Measurements from ENCODE around the gene DOCK3. TPM values are rescaled to one million over a fixed set of nuclear protein-coding genes. Genes with fewer than 3 reads are reported as not detected.

DOCK3 gene
- total RNA-seq, 2 donors from 2014 or later, result 7.7 to 8.5 TPM

DNA sequence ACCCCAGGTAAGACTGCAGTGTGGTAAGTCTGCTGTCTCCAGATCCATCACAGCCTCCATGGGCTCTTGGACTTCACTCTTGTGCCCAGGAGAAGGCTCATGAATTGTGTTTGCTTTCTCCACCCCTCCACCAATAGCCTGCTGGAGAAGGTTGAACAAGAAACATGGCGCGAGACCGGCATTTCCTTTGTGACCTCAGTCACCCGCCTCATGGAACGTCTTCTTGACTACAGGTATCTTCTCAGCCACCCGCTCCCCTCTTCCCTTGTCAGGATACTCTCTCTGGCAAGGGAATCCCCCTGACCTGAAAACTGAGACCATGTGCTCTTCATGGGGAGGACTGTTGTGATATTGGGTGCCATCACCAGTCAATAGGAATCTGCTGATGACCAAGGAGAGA is 658.3 kb downstream of the DOCK3 start:
- Histone ChIP-seq H3K27ac (ENCODE audit: low read depth, low read length) (no peak overlapping the region), H3K4me3 (ENCODE audit: low read length) (no peak overlapping the region), H3K9me3 (ENCODE audit: control insufficient read depth, low read length) (no peaks in the 10 kb centered on the region), H3K27me3 (ENCODE audit: control insufficient read depth, insufficient read depth, low read length, poor library complexity, severe bottlenecking) (no peaks in the 10 kb centered on the region), H3K4me1 (ENCODE audit: control insufficient read depth, insufficient read depth, low read length) (no peaks in the 10 kb centered on the region), H3K36me3 (ENCODE audit: control insufficient read depth, insufficient read depth, low read length) (peaks cover 4% of the 10 kb centered on the region), H3K9ac (ENCODE audit: extremely low read depth, low read length, poor library complexity, severe bottlenecking) (no peak overlapping the region)
- Mint-ChIP-seq H3K4me3 (no peak overlapping the region), H3K27me3 (ENCODE audit: insufficient read depth) (no peaks in the 10 kb centered on the region), H3K4me1 (peaks cover 9% of the 10 kb centered on the region), H3K36me3 (ENCODE audit: low read depth) (peaks cover 6% of the 10 kb centered on the region), H3K9me3 (no peaks in the 10 kb centered on the region), H3K27ac (no peak overlapping the region)
- 93 to 97% methylated on average over 5 to 6 of the region's 6 CpGs for WGBS, 2 experiments (ENCODE audit: insufficient coverage in 1 of 2, insufficient read length in 1 of 2)
- TF ChIP-seq, protein P1, sequence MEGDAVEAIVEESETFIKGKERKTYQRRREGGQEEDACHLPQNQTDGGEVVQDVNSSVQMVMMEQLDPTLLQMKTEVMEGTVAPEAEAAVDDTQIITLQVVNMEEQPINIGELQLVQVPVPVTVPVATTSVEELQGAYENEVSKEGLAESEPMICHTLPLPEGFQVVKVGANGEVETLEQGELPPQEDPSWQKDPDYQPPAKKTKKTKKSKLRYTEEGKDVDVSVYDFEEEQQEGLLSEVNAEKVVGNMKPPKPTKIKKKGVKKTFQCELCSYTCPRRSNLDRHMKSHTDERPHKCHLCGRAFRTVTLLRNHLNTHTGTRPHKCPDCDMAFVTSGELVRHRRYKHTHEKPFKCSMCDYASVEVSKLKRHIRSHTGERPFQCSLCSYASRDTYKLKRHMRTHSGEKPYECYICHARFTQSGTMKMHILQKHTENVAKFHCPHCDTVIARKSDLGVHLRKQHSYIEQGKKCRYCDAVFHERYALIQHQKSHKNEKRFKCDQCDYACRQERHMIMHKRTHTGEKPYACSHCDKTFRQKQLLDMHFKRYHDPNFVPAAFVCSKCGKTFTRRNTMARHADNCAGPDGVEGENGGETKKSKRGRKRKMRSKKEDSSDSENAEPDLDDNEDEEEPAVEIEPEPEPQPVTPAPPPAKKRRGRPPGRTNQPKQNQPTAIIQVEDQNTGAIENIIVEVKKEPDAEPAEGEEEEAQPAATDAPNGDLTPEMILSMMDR (conservative IDR thresholded peaks at IDR 0.05), result no peak
- DNase-seq, result peak; percentile 10

DNA sequence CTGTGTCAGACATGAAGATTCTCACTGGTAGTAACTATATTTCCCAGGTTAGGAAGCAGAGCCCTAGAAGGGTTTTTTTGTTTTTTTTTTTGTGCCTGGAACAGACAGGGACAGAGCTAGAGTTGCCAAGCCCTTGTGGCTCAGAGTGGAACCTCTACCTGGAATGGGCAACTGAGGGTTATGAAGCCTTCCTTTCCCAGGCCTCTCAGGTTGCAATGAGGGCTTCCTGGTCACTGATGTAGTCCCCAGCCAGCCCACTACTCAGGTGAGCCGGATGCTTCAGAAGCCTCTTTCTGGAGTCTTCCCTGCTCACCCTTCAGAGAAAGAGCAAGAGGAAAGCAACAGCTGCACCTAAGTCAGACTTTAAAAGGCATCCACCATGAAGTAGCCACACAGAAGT is 661.5 kb downstream of the DOCK3 start:
- DNase-seq, result peak; percentile 51
- peaks cover 26% of the 10 kb centered on the region for H3K4me1 Mint-ChIP-seq
- TF ChIP-seq, protein P1 (conservative IDR thresholded peaks at IDR 0.05), result peak; percentile 44
- no peak overlapping the region for H3K27ac ChIP-seq (ENCODE audit: low read depth, low read length)
- no peak overlapping the region for H3K4me3 Mint-ChIP-seq
- no peak overlapping the region for H3K27ac Mint-ChIP-seq
- peaks cover 4% of the 10 kb centered on the region for H3K36me3 ChIP-seq (ENCODE audit: control insufficient read depth, insufficient read depth, low read length)
- peaks cover 6% of the 10 kb centered on the region for H3K36me3 Mint-ChIP-seq (ENCODE audit: low read depth)
- H3K9me3 ChIP-seq (ENCODE audit: control insufficient read depth, low read length), result no peaks in the 10 kb centered on the region
- H3K4me3 ChIP-seq (ENCODE audit: low read length), result no peak overlapping the region
- H3K9me3 Mint-ChIP-seq, result no peaks in the 10 kb centered on the region
- H3K27me3 ChIP-seq (ENCODE audit: control insufficient read depth, insufficient read depth, low read length, poor library complexity, severe bottlenecking), result no peaks in the 10 kb centered on the region
- no peak overlapping the region for H3K9ac ChIP-seq (ENCODE audit: extremely low read depth, low read length, poor library complexity, severe bottlenecking)
- WGBS, 2 experiments (ENCODE audit: insufficient coverage in 1 of 2, insufficient read length in 1 of 2), result 97% methylated on average over 1 of the region's 1 CpG; no CpG with 5 or more reads in 1 of the 2 experiments
- H3K4me1 ChIP-seq (ENCODE audit: control insufficient read depth, insufficient read depth, low read length), result peaks cover 13% of the 10 kb centered on the region
- H3K27me3 Mint-ChIP-seq (ENCODE audit: insufficient read depth), result no peaks in the 10 kb centered on the region

DNA sequence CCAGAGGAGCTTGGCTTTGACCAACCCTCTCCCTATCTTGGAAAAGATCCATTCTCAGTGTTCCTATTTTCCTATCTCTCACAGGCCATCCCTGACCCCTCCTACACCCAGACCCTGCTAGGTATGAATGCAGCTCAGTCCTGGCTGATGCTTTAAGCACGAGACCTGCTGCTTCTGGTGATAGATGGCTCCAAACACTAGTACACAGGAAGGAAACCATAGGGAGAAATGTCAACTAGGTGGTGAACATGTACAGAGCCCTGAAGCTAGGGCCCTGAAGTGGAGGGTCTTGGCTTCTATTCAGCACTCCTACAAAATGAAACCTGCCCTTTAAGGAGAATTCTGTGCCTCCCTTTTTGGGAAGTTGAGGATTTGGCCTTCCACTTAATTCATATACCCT is 662.9 kb downstream of the DOCK3 start:
- H3K4me1 ChIP-seq (ENCODE audit: control insufficient read depth, insufficient read depth, low read length), result peaks cover 13% of the 10 kb centered on the region
- H3K36me3 Mint-ChIP-seq (ENCODE audit: low read depth), result peaks cover 6% of the 10 kb centered on the region
- no peak overlapping the region for H3K27ac Mint-ChIP-seq
- TF ChIP-seq, protein P1 (conservative IDR thresholded peaks at IDR 0.05), result no peak
- H3K9me3 Mint-ChIP-seq, result no peaks in the 10 kb centered on the region
- no peaks in the 10 kb centered on the region for H3K27me3 ChIP-seq (ENCODE audit: control insufficient read depth, insufficient read depth, low read length, poor library complexity, severe bottlenecking)
- peak; percentile 22 for DNase-seq
- no peak overlapping the region for H3K27ac ChIP-seq (ENCODE audit: low read depth, low read length)
- 89% methylated on average over 1 of the region's 1 CpG; no CpG with 5 or more reads in 1 of the 2 experiments for WGBS, 2 experiments (ENCODE audit: insufficient coverage in 1 of 2, insufficient read length in 1 of 2)
- H3K4me1 Mint-ChIP-seq, result peaks cover 27% of the 10 kb centered on the region
- H3K36me3 ChIP-seq (ENCODE audit: control insufficient read depth, insufficient read depth, low read length), result peaks cover 4% of the 10 kb centered on the region
- no peaks in the 10 kb centered on the region for H3K27me3 Mint-ChIP-seq (ENCODE audit: insufficient read depth)
- no peak overlapping the region for H3K4me3 ChIP-seq (ENCODE audit: low read length)
- no peak overlapping the region for H3K4me3 Mint-ChIP-seq
- H3K9me3 ChIP-seq (ENCODE audit: control insufficient read depth, low read length), result no peaks in the 10 kb centered on the region
- no peak overlapping the region for H3K9ac ChIP-seq (ENCODE audit: extremely low read depth, low read length, poor library complexity, severe bottlenecking)
